Measurements from ENCODE around the gene DYDC2. TPM values are rescaled to one million over a fixed set of nuclear protein-coding genes. Genes with fewer than 3 reads are reported as not detected.
A peak's percentile ranks its signal among the peaks of the same experiment; 100 is the strongest.
"Not testable (repeated sequence)": the region's sequence is repeated elsewhere in the genome, so short reads cannot be mapped to it uniquely, and the experiment has no call there.

The DYDC2 gene
- total RNA-seq, 1 donor from 2014 or later: not detected

DNA sequence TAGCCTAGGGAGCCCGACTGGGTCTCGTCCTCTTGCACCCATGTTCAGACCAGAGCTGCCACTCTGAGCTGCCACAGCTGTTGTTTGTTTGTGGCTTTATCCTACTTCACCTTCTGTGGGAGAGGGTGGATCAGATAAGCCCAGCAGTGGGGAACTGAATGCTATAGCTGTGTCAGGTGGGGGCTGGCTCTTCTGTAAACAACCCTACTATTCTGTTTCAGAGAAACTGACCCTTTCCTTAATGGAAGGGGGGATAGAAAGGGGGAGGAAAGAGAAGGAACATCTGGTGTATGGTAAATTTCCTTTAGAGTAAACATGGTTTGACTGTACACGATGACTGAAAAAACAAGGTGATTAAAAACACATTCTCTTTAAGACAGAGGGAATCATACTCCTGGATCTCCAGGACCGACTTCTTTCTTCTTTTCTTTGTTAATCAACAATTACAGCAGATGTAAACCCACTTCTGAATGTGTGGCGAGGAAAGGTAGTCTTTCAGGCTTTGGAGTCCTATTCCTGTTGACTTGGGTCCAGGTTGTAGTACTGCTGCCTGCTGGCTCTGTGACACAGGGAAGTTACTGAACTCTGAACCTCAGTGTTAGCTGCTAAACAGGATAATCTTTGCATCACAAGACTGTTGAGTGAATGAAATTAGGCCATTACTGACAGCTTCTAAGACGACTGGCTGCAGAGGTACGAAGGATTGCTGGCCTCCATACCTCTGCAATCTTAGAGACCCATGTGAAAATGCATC, 57.7 kb downstream of the DYDC2 start:
- H3K27me3 Mint-ChIP-seq (ENCODE audit: unreplicated experiment): peaks cover 7% of the 10 kb centered on the region
- H3K4me3 Mint-ChIP-seq (ENCODE audit: unreplicated experiment): peak overlapping the region; percentile 35
- peak overlapping the region; percentile 48 for H3K27ac Mint-ChIP-seq (ENCODE audit: unreplicated experiment)
- H3K9me3 Mint-ChIP-seq (ENCODE audit: unreplicated experiment): peaks cover 5% of the 10 kb centered on the region
- TF ChIP-seq, protein P1, sequence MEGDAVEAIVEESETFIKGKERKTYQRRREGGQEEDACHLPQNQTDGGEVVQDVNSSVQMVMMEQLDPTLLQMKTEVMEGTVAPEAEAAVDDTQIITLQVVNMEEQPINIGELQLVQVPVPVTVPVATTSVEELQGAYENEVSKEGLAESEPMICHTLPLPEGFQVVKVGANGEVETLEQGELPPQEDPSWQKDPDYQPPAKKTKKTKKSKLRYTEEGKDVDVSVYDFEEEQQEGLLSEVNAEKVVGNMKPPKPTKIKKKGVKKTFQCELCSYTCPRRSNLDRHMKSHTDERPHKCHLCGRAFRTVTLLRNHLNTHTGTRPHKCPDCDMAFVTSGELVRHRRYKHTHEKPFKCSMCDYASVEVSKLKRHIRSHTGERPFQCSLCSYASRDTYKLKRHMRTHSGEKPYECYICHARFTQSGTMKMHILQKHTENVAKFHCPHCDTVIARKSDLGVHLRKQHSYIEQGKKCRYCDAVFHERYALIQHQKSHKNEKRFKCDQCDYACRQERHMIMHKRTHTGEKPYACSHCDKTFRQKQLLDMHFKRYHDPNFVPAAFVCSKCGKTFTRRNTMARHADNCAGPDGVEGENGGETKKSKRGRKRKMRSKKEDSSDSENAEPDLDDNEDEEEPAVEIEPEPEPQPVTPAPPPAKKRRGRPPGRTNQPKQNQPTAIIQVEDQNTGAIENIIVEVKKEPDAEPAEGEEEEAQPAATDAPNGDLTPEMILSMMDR (IDR thresholded peaks at IDR 0.05; ENCODE audit: partially characterized antibody, unreplicated experiment): no peak
- peaks cover 68% of the 10 kb centered on the region for H3K4me1 Mint-ChIP-seq (ENCODE audit: low read depth, unreplicated experiment)
- DNase-seq: no peak
- H3K36me3 Mint-ChIP-seq (ENCODE audit: unreplicated experiment): peaks cover 4% of the 10 kb centered on the region

DNA sequence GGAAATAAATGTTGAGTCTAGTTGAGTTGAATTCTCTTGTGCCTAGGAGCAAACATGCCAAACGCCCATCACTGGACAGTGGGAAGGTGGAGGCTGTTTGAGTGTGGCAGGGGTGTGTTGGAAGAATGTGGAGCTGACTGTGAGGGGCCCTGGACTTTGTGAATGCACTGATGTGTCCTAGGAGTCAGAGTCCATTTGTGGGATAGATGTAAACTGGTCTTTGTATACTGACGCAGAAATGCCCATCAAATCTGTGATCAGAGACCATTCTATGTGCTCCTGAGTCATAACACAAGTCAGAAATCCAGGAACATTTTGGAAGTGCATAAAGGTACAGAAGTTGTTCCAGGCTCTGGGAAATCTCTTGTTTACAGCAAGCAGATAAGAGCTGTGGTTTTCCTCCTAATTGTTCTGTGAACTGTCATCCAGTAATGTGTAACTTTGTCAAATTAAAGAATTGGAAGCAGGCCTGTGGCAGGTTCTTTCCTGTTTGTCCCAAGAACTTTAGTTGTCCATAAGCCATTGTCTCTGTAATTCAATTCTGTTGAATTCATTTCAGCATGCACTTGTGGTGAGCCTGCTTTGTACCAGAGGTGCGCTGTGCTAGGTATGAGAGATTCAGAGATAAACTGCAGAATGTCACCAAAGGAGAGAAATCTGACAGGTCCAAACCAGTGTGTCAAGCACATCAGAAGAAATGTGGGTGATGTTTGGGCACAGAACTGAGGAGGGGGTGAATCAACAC, 59.3 kb downstream of the DYDC2 start:
- no peak overlapping the region for H3K27ac Mint-ChIP-seq (ENCODE audit: unreplicated experiment)

DNA sequence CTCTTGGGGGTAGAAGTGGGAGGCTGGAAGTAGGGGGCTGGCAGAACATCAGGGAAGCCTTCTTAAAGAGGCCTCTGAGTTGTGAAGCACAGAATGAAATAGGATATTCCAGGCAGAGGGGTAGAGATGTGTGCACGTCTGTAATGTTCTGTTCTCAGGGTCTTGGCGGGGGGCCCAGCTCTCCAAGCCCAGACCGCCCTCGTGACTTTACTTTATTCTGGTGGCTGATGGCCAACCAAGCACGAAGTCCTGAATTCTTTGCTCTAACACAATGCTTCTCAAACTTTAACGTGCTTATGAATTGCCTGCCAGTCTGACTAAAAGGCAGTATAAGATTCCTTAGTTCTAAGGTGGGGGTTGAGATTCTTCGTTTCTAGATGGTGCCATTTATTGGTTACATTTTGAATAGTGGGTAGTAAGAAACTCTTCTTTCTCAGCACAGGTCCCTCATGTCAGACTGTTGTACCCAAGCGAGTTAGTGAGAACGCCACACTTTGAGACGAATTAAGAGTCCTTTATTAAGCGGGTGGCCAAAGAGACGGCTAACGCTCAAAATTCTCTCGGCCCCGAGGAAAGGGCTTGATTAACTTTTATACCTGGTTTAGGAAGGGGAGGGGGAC, 60.0 kb downstream of the DYDC2 start:
- Mint-ChIP-seq H3K27me3 (ENCODE audit: unreplicated experiment) (peaks cover 7% of the 10 kb centered on the region), H3K27ac (ENCODE audit: unreplicated experiment) (no peak overlapping the region), H3K4me3 (ENCODE audit: unreplicated experiment) (no peak overlapping the region), H3K36me3 (ENCODE audit: unreplicated experiment) (peaks cover 4% of the 10 kb centered on the region), H3K4me1 (ENCODE audit: low read depth, unreplicated experiment) (peaks cover 59% of the 10 kb centered on the region), H3K9me3 (ENCODE audit: unreplicated experiment) (peaks cover 4% of the 10 kb centered on the region)
- no peak for DNase-seq
- TF ChIP-seq, protein P1 (IDR thresholded peaks at IDR 0.05; ENCODE audit: partially characterized antibody, unreplicated experiment): no peak

More for the DNA sequence above, 59.3 kb downstream of the DYDC2 start:
- H3K4me1 Mint-ChIP-seq (ENCODE audit: low read depth, unreplicated experiment): peaks cover 58% of the 10 kb centered on the region
- peaks cover 4% of the 10 kb centered on the region for H3K9me3 Mint-ChIP-seq (ENCODE audit: unreplicated experiment)
- no peak overlapping the region for H3K4me3 Mint-ChIP-seq (ENCODE audit: unreplicated experiment)
- peaks cover 4% of the 10 kb centered on the region for H3K36me3 Mint-ChIP-seq (ENCODE audit: unreplicated experiment)
- peaks cover 7% of the 10 kb centered on the region for H3K27me3 Mint-ChIP-seq (ENCODE audit: unreplicated experiment)
- TF ChIP-seq, protein P1 (IDR thresholded peaks at IDR 0.05; ENCODE audit: partially characterized antibody, unreplicated experiment): no peak
- no peak for DNase-seq

DNA sequence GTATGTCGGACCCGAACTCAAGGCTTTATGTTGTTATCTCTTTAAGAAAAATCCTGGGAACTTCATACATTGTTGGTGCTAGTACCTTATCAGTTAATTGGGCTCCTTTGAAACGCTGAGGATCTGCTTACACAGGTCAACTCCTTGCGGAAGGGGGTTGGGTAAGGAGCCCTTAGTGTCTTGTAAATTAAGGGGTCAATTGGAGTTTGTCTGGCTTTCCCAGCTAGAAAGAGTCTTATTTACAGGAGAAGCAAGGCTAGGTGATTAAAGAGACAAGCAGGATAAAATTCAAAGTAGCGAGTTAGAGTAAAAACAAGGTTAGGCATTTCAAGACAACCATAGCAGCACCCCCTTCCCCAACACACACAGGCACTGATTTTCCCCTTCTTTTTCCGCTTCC, 60.7 kb downstream of the DYDC2 start:
- H3K27ac Mint-ChIP-seq (ENCODE audit: unreplicated experiment); H3K9me3 Mint-ChIP-seq (ENCODE audit: unreplicated experiment); H3K36me3 Mint-ChIP-seq (ENCODE audit: unreplicated experiment); DNase-seq; H3K27me3 Mint-ChIP-seq (ENCODE audit: unreplicated experiment); H3K4me3 Mint-ChIP-seq (ENCODE audit: unreplicated experiment): not testable (repeated sequence)
- H3K4me1 Mint-ChIP-seq (ENCODE audit: low read depth, unreplicated experiment): peaks cover 55% of the 10 kb centered on the region

Other genes with a start within 250 kb of the DYDC2 start
- gene PLAC9, start 224.1 kb upstream of the DYDC2 start, total RNA-seq (ENCODE audit: unreplicated experiment): not detected
- gene ANXA11, start 151.2 kb upstream of the DYDC2 start, total RNA-seq (ENCODE audit: unreplicated experiment): 2.3 TPM
- not detected for gene MAT1A, start 67.1 kb upstream of the DYDC2 start, total RNA-seq (ENCODE audit: unreplicated experiment)
- not detected for gene DYDC1, start within 50 bp of the DYDC2 start, total RNA-seq (ENCODE audit: unreplicated experiment)
- gene PRXL2A, start 51.8 kb downstream of the DYDC2 start, total RNA-seq (ENCODE audit: unreplicated experiment): 164 TPM
- 141 TPM for gene TSPAN14, start 97.5 kb downstream of the DYDC2 start, total RNA-seq (ENCODE audit: unreplicated experiment)
- gene SH2D4B, start 181.1 kb downstream of the DYDC2 start, total RNA-seq (ENCODE audit: unreplicated experiment): 0.12 TPM